ENCODE data around the gene PLK3.
"Not testable (repeated sequence)": the region's sequence is repeated elsewhere in the genome, so short reads cannot be mapped to it uniquely, and the experiment has no call there.

Gene PLK3

GRCh38 chr1:44787506-44787905 lies 12.7 kb upstream of the PLK3 start:
- no peak for DNase-seq (ENCODE audit: low spot score)

- no peak for DNase-seq (ENCODE audit: low spot score)
These were observed 11.9 kb upstream of the PLK3 start, which contains the start of gene BEST4 for GRCh38 chr1:44788120-44788860. Gene BEST4, minus strand, starts transcription at chr1:44788170. Its CDS starts 465 bp downstream, at chr1:44787705.

- DNase-seq (ENCODE audit: low spot score), result peak; percentile 68
These were observed 9.0 kb upstream of the PLK3 start for GRCh38 chr1:44790968-44791801.

GRCh38 chr1:44792736-44793502 lies 7.3 kb upstream of the PLK3 start:
- DNase-seq (ENCODE audit: low spot score), result no peak

- DNase-seq (ENCODE audit: low spot score), result not testable (repeated sequence)
These were observed 2.3 kb upstream of the PLK3 start for GRCh38 chr1:44797886-44798285.

- DNase-seq (ENCODE audit: low spot score), result no peak
These were observed 1.5 kb upstream of the PLK3 start for GRCh38 chr1:44798481-44799365.

- DNase-seq (ENCODE audit: low spot score), result no peak
These were observed 1.5 kb downstream of the PLK3 start for GRCh38 chr1:44801491-44802305.

- no peak for DNase-seq (ENCODE audit: low spot score)
These were observed 2.3 kb downstream of the PLK3 start for GRCh38 chr1:44802306-44803061.

GRCh38 chr1:44803062-44803311 lies 2.8 kb downstream of the PLK3 start:
- no peak for DNase-seq (ENCODE audit: low spot score)

GRCh38 chr1:44803312-44804095 lies 3.3 kb downstream of the PLK3 start:
- no peak for DNase-seq (ENCODE audit: low spot score)

GRCh38 chr1:44805311-44806024 lies 5.3 kb downstream of the PLK3 start:
- DNase-seq (ENCODE audit: low spot score), result no peak

- DNase-seq (ENCODE audit: low spot score), result no peak
These were observed 6.0 kb downstream of the PLK3 start for GRCh38 chr1:44806025-44806703.

GRCh38 chr1:44806704-44807363 lies 6.7 kb downstream of the PLK3 start, which contains the start of gene DYNLT4:
Gene DYNLT4, minus strand, starts transcription at chr1:44807351. Its CDS starts 683 bp downstream, at chr1:44806668.
- no peak for DNase-seq (ENCODE audit: low spot score)

GRCh38 chr1:44807364-44808062 lies 7.3 kb downstream of the PLK3 start:
- peak; percentile 92 for DNase-seq (ENCODE audit: low spot score)

- DNase-seq (ENCODE audit: low spot score), result no peak
These were observed 8.1 kb downstream of the PLK3 start, which contains the start of gene BTBD19 for GRCh38 chr1:44808063-44808937. Gene BTBD19, plus strand, starts transcription at chr1:44808523. Its CDS starts 298 bp downstream, at chr1:44808821.
